ENCODE results near the gene NMS.

DNA sequence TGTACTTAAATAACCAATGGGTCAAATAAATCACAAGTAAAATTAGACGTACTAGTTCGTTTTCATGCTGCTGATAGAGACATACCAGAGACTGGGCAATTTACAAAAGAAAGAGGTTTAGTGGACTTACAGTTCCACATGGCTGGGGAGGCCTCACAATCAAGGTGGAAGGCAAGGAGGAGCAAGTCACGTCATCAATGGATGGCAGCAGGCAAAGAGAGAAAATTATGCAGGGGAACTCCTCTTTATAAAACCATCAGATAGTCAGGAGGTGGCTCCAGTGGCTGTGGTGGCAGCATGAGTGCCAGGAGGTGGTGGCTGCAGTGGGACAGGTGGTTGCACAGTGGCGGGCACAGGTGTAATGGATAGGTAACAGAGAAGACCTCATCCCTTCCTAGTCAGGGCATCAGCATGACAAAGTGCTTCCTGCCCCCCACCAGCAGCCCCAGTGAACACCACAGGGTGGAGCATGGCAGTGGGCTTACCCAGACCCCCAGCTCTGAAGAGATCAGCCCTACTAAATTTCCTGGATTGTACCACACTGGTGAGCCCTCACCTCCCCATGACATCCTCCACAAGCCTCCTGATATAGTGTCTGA is 45.9 kb upstream of the NMS start:
- TF ChIP-seq, protein P1, sequence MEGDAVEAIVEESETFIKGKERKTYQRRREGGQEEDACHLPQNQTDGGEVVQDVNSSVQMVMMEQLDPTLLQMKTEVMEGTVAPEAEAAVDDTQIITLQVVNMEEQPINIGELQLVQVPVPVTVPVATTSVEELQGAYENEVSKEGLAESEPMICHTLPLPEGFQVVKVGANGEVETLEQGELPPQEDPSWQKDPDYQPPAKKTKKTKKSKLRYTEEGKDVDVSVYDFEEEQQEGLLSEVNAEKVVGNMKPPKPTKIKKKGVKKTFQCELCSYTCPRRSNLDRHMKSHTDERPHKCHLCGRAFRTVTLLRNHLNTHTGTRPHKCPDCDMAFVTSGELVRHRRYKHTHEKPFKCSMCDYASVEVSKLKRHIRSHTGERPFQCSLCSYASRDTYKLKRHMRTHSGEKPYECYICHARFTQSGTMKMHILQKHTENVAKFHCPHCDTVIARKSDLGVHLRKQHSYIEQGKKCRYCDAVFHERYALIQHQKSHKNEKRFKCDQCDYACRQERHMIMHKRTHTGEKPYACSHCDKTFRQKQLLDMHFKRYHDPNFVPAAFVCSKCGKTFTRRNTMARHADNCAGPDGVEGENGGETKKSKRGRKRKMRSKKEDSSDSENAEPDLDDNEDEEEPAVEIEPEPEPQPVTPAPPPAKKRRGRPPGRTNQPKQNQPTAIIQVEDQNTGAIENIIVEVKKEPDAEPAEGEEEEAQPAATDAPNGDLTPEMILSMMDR (IDR thresholded peaks at IDR 0.05; ENCODE audit: poor library complexity, severe bottlenecking): no peak
- TF ChIP-seq SMC3 (conservative IDR thresholded peaks at IDR 0.05; ENCODE audit: poor library complexity) (no peak), MXI1 (conservative IDR thresholded peaks at IDR 0.05; ENCODE audit: poor library complexity, severe bottlenecking) (no peak), POLR2AphosphoS5 (IDR thresholded peaks at IDR 0.05) (no peak), EZH2 (IDR thresholded peaks at IDR 0.05; ENCODE audit: borderline replicate concordance, insufficient read depth, low read length, poor library complexity, severe bottlenecking) (no peak), RAD21 (conservative IDR thresholded peaks at IDR 0.05) (no peak)
- TF ChIP-seq, protein P2, sequence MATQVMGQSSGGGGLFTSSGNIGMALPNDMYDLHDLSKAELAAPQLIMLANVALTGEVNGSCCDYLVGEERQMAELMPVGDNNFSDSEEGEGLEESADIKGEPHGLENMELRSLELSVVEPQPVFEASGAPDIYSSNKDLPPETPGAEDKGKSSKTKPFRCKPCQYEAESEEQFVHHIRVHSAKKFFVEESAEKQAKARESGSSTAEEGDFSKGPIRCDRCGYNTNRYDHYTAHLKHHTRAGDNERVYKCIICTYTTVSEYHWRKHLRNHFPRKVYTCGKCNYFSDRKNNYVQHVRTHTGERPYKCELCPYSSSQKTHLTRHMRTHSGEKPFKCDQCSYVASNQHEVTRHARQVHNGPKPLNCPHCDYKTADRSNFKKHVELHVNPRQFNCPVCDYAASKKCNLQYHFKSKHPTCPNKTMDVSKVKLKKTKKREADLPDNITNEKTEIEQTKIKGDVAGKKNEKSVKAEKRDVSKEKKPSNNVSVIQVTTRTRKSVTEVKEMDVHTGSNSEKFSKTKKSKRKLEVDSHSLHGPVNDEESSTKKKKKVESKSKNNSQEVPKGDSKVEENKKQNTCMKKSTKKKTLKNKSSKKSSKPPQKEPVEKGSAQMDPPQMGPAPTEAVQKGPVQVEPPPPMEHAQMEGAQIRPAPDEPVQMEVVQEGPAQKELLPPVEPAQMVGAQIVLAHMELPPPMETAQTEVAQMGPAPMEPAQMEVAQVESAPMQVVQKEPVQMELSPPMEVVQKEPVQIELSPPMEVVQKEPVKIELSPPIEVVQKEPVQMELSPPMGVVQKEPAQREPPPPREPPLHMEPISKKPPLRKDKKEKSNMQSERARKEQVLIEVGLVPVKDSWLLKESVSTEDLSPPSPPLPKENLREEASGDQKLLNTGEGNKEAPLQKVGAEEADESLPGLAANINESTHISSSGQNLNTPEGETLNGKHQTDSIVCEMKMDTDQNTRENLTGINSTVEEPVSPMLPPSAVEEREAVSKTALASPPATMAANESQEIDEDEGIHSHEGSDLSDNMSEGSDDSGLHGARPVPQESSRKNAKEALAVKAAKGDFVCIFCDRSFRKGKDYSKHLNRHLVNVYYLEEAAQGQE (IDR thresholded peaks at IDR 0.05; ENCODE audit: borderline replicate concordance): no peak
